Activated B cell treated with CpG ODN at 0.5 μM for 24 hours (primary cell): ENCODE data around the gene ADD1. TPM values are rescaled to one million over a fixed set of nuclear protein-coding genes. Genes with fewer than 3 reads are reported as not detected.
A peak's percentile ranks its signal among the peaks of the same experiment; 100 is the strongest.

Experiments
- ATAC-seq: fragments of 200-7000 bp; cut with Tn5 transposase; one replicate; pipeline ENCODE4 v1.10.0; 2021; ENCODE audit warnings: low read depth, mild to moderate bottlenecking, moderate library complexity
- CTCF ChIA-PET: fragments of 350-600 bp; sonication (Branson Sonifier 250); formaldehyde crosslinking; loops from one replicate; lab custom pipeline; 2021; ENCODE audit warnings: antibody characterized with exemption; lab: Charles Lee
- POLR2A ChIA-PET: fragments of 350-600 bp; sonication (Branson Sonifier 250); formaldehyde crosslinking; loops from one replicate; lab custom pipeline; 2021; ENCODE audit warnings: antibody characterized with exemption; lab: Charles Lee
- DNase-seq: peaks from one replicate; pipeline ENCODE4 v3.0.0; 2022
- H3K27ac Mint-ChIP-seq: one replicate; pipeline ENCODE4 v1.8.0; 2020; ENCODE audit warnings: mixed read lengths
- H3K27me3 Mint-ChIP-seq: one replicate; pipeline ENCODE4 v1.8.0; 2021; ENCODE audit warnings: mixed read lengths
- H3K36me3 Mint-ChIP-seq: one replicate; pipeline ENCODE4 v1.8.0; 2021; ENCODE audit warnings: low read depth, mixed read lengths
- H3K4me1 Mint-ChIP-seq: one replicate; pipeline ENCODE4 v1.8.0; 2021; ENCODE audit warnings: mixed read lengths
- H3K4me3 Mint-ChIP-seq: one replicate; pipeline ENCODE4 v1.8.0; 2020; ENCODE audit warnings: mild to moderate bottlenecking, mixed read lengths
- H3K9me3 Mint-ChIP-seq: one replicate; pipeline ENCODE4 v1.8.0; 2020; ENCODE audit warnings: mixed read lengths
- CTCF ChIP-seq: fragments of 200-600 bp; IDR thresholded peaks from one replicate; pipeline ENCODE4 v1.8.0; 2022; ENCODE audit warnings: antibody characterized with exemption, mild to moderate bottlenecking
- intact Hi-C: fragments of 100-400 bp; cut with micrococcal nuclease; formaldehyde crosslinking; loops from one replicate; pipeline ENCODE4 v1.15.1; 2024
- total RNA-seq: library from RNA; stranded (reverse); gene quantifications from 2 replicates; pipeline ENCODE4 v1.2.3, GENCODE V29; 2022

The ADD1 gene
- total RNA-seq, 1 donor from 2014 or later = 340 TPM

DNA sequence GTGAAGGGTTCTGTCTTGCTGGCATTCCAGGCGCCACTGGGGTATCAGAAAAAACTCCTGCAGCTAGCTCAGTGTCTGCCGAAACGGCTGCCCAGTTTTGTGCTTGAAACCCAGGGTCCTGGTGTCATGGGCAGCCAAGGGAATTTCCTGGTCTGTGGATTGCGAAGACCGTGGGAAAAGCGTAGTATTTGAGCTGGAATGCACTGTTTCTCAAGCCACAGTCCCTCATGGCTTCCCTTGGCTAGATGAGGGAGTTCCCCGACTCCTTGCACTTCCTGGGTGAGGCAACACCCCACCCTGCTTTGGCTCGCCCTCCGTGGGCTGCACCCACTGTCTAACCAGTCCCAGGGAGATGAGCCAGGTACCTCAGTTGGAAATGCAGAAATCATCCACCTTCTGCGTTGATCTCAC, 79.5 kb downstream of the ADD1 start:
- POLR2A ChIA-PET = interaction anchor here (0.7 to 2.0 kb wide), 6 partner anchors 9 to 177 kb away, joined by 4 to 10 read pairs (median 4); no protein-coding TSS in a partner anchor

DNA sequence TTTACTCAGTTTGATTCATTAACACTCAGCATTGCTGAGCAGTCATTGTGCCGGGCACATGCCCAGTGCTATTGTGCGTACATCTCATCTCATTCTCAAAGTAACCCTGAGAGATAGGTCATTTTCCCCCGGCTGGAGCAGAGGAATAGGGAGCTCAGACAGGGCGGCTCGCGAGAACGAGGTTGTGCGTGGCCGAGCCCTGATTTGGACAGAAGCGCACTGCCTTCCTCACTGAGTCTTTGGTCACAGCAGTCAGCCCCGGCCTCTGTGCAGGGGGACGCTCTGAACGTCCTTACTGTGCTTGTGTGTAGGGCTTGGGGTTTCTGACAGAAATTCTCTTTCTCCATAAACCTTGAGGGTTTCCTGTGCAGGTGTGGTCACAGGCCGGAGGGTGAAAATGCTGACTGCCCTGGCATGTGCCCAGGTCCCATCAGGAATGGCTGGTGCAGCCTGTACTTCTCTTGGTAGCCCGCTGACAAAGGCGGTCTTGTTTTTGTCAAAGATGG, 80.1 kb downstream of the ADD1 start:
- no peak for TF ChIP-seq CTCF
- intact Hi-C loops = no loop called here
- CTCF ChIA-PET = interaction anchor here (1.2 kb wide), 1 partner anchor 160 kb away, joined by 5 read pairs; no protein-coding TSS in a partner anchor
- Mint-ChIP-seq H3K4me1 (peaks cover 59% of the 10 kb centered on the region), H3K4me3 (peak overlapping the region; percentile 19), H3K36me3 (peaks cover 92% of the 10 kb centered on the region), H3K27me3 (no peaks in the 10 kb centered on the region), H3K27ac (peak overlapping the region; percentile 73), H3K9me3 (no peaks in the 10 kb centered on the region)
- POLR2A ChIA-PET = interaction anchor here (1.2 to 2.0 kb wide), 5 partner anchors 12 to 178 kb away, joined by 4 to 7 read pairs (median 4); no protein-coding TSS in a partner anchor
- no peak for ATAC-seq
- DNase-seq = no peak

More for the DNA sequence above, 79.5 kb downstream of the ADD1 start:
- Mint-ChIP-seq H3K4me3 (no peak overlapping the region), H3K4me1 (peaks cover 65% of the 10 kb centered on the region), H3K9me3 (no peaks in the 10 kb centered on the region), H3K36me3 (peaks cover 92% of the 10 kb centered on the region), H3K27me3 (no peaks in the 10 kb centered on the region), H3K27ac (peak overlapping the region; percentile 79)
- intact Hi-C loops = no loop called here
- CTCF ChIA-PET = interaction anchor here (1.6 kb wide), 1 partner anchor 12 kb away, joined by 3 read pairs; no protein-coding TSS in a partner anchor
- TF ChIP-seq CTCF = no peak
- DNase-seq = no peak
- ATAC-seq = no peak

GRCh38 chr4:2924286-2924685, 80.6 kb downstream of the ADD1 start:
- Mint-ChIP-seq H3K4me1 (peaks cover 53% of the 10 kb centered on the region), H3K27ac (no peak overlapping the region), H3K4me3 (no peak overlapping the region), H3K27me3 (no peaks in the 10 kb centered on the region), H3K36me3 (peaks cover 94% of the 10 kb centered on the region), H3K9me3 (no peaks in the 10 kb centered on the region)
- TF ChIP-seq CTCF = no peak
- intact Hi-C loops = no loop called here
- CTCF ChIA-PET = interaction anchor here (1.2 kb wide), 1 partner anchor 160 kb away, joined by 5 read pairs; no protein-coding TSS in a partner anchor
- DNase-seq (no peak), ATAC-seq (no peak)
- POLR2A ChIA-PET = interaction anchor here (1.6 kb wide), 1 partner anchor 11 kb away, joined by 5 read pairs; no protein-coding TSS in a partner anchor

- H3K4me1 Mint-ChIP-seq = peaks cover 48% of the 10 kb centered on the region
These were observed 81.2 kb downstream of the ADD1 start for GRCh38 chr4:2924765-2925301.

More at GRCh38 chr4:2924765-2925301, 81.2 kb downstream of the ADD1 start:
- CTCF ChIA-PET = interaction anchor here (1.2 kb wide), 1 partner anchor 161 kb away, joined by 5 read pairs; no protein-coding TSS in a partner anchor
- no peak for TF ChIP-seq CTCF
- Mint-ChIP-seq H3K27me3 (no peaks in the 10 kb centered on the region), H3K9me3 (no peaks in the 10 kb centered on the region), H3K27ac (no peak overlapping the region), H3K36me3 (peaks cover 94% of the 10 kb centered on the region), H3K4me3 (no peak overlapping the region)
- ATAC-seq = no peak
- DNase-seq = peak; percentile 4
- POLR2A ChIA-PET = interaction anchor here (1.6 kb wide), 1 partner anchor 10 kb away, joined by 5 read pairs; no protein-coding TSS in a partner anchor
- intact Hi-C loops = no loop called here
